HEK293 (cell line): ENCODE data around the gene HEPHL1.
A peak's percentile ranks its signal among the peaks of the same experiment; 100 is the strongest.

Source experiments
- GLI2 ChIP-seq: fragments of 450-650 bp; formaldehyde crosslinking; IDR thresholded peaks from 2 replicates; pipeline ENCODE4; 2017; ENCODE audit warnings: missing biosample characterization, missing genetic modification characterization, low read depth, borderline replicate concordance
- GLIS1 ChIP-seq: fragments of 450-650 bp; formaldehyde crosslinking; IDR thresholded peaks from 2 replicates; pipeline ENCODE4 v1.5.1; 2016; ENCODE audit warnings: missing biosample characterization, missing genetic modification characterization
- GLIS2 ChIP-seq: fragments of 450-650 bp; formaldehyde crosslinking; IDR thresholded peaks from 2 replicates; pipeline ENCODE4 v1.5.1; 2016; ENCODE audit warnings: missing biosample characterization, missing genetic modification characterization
- INSM2 ChIP-seq: fragments of 450-650 bp; formaldehyde crosslinking; IDR thresholded peaks from 2 replicates; pipeline ENCODE4 v1.5.1; 2016; ENCODE audit warnings: missing biosample characterization, missing genetic modification characterization
- KLF9 ChIP-seq: fragments of 450-650 bp; formaldehyde crosslinking; IDR thresholded peaks from 2 replicates; pipeline ENCODE4 v1.5.1; 2016; ENCODE audit warnings: missing biosample characterization, missing genetic modification characterization, low read depth
- PBX3 ChIP-seq: sonication (generic); formaldehyde crosslinking; IDR thresholded peaks from 2 replicates; pipeline ENCODE4 v1.8.1; 2022; ENCODE audit warnings: mild to moderate bottlenecking, moderate library complexity, missing genetic modification reagents
- PRDM1 ChIP-seq: fragments of 450-650 bp; formaldehyde crosslinking; IDR thresholded peaks from 2 replicates; pipeline ENCODE4; 2016; ENCODE audit warnings: missing biosample characterization, missing genetic modification characterization
- ZFP41 ChIP-seq: fragments of 450-650 bp; formaldehyde crosslinking; IDR thresholded peaks from 2 replicates; pipeline ENCODE4 v1.5.1; 2016; ENCODE audit warnings: missing biosample characterization, missing genetic modification characterization, borderline replicate concordance
- ZNF112 ChIP-seq: fragments of 450-650 bp; formaldehyde crosslinking; IDR thresholded peaks from 2 replicates; pipeline ENCODE4 v1.5.0; 2017; ENCODE audit warnings: missing biosample characterization, missing genetic modification characterization
- ZNF114 ChIP-seq: fragments of 450-650 bp; formaldehyde crosslinking; IDR thresholded peaks from 2 replicates; pipeline ENCODE4 v1.5.0; 2017; ENCODE audit warnings: missing biosample characterization, missing genetic modification characterization
- ZNF132 ChIP-seq: fragments of 450-650 bp; formaldehyde crosslinking; IDR thresholded peaks from 2 replicates; pipeline ENCODE4 v1.5.1; 2017; ENCODE audit warnings: missing biosample characterization, missing genetic modification characterization, borderline replicate concordance
- ZNF214 ChIP-seq: fragments of 450-650 bp; formaldehyde crosslinking; IDR thresholded peaks from 2 replicates; pipeline ENCODE4 v1.5.1; 2017; ENCODE audit warnings: missing biosample characterization, mild to moderate bottlenecking, missing genetic modification characterization, borderline replicate concordance
- ZNF23 ChIP-seq: fragments of 450-650 bp; formaldehyde crosslinking; IDR thresholded peaks from 2 replicates; pipeline ENCODE4 v1.5.1; 2016; ENCODE audit warnings: missing biosample characterization, missing genetic modification characterization, borderline replicate concordance
- ZNF292 ChIP-seq: fragments of 450-650 bp; formaldehyde crosslinking; IDR thresholded peaks from 2 replicates; pipeline ENCODE4 v1.5.1; 2016; ENCODE audit warnings: low read depth, missing biosample characterization, missing genetic modification characterization, borderline replicate concordance
- ZNF416 ChIP-seq: fragments of 450-650 bp; formaldehyde crosslinking; IDR thresholded peaks from 2 replicates; pipeline ENCODE4 v1.5.1; 2016; ENCODE audit warnings: missing biosample characterization, missing genetic modification characterization
- ZNF488 ChIP-seq: fragments of 450-650 bp; formaldehyde crosslinking; IDR thresholded peaks from 2 replicates; pipeline ENCODE4 v1.5.1; 2016; ENCODE audit warnings: missing biosample characterization, missing genetic modification characterization
- ZNF518A ChIP-seq: fragments of 450-650 bp; formaldehyde crosslinking; conservative IDR thresholded peaks from 2 replicates; pipeline ENCODE4 v1.5.1; 2016; ENCODE audit warnings: low read depth, missing biosample characterization, missing genetic modification characterization
- ZNF658 ChIP-seq: fragments of 450-650 bp; formaldehyde crosslinking; IDR thresholded peaks from 2 replicates; pipeline ENCODE4; 2016; ENCODE audit warnings: missing biosample characterization, missing genetic modification characterization
- ZNF707 ChIP-seq: fragments of 450-650 bp; formaldehyde crosslinking; IDR thresholded peaks from 2 replicates; pipeline ENCODE4 v1.5.1; 2016; ENCODE audit warnings: missing biosample characterization, missing genetic modification characterization
- ZNF76 ChIP-seq: fragments of 450-650 bp; formaldehyde crosslinking; IDR thresholded peaks from 2 replicates; pipeline ENCODE4; 2016; ENCODE audit warnings: low read depth, missing biosample characterization, missing genetic modification characterization, borderline replicate concordance
- ZNF791 ChIP-seq: fragments of 450-650 bp; formaldehyde crosslinking; IDR thresholded peaks from 2 replicates; pipeline ENCODE4 v1.5.1; 2016; ENCODE audit warnings: missing biosample characterization, missing genetic modification characterization
- ZNF830 ChIP-seq: fragments of 450-650 bp; IDR thresholded peaks from 2 replicates; pipeline ENCODE4 v1.5.0; 2018; ENCODE audit warnings: missing biosample characterization, missing genetic modification characterization, low read depth, mild to moderate bottlenecking, moderate library complexity
- ZNF837 ChIP-seq: fragments of 450-650 bp; formaldehyde crosslinking; IDR thresholded peaks from 2 replicates; pipeline ENCODE4 v1.5.1; 2016; ENCODE audit warnings: missing biosample characterization, missing genetic modification characterization
- ZSCAN16 ChIP-seq: fragments of 450-650 bp; formaldehyde crosslinking; IDR thresholded peaks from 2 replicates; pipeline ENCODE4 v1.5.1; 2016; ENCODE audit warnings: missing biosample characterization, missing genetic modification characterization
- TF ChIP-seq, protein P1 (sequence below): fragments of 450-650 bp; formaldehyde crosslinking; optimal IDR thresholded peaks from 2 replicates; pipeline ENCODE3; 2016; ENCODE audit warnings: missing biosample characterization, mild to moderate bottlenecking, missing genetic modification characterization
- TF ChIP-seq, protein P2 (sequence below): fragments of 450-650 bp; formaldehyde crosslinking; IDR thresholded peaks from 2 replicates; pipeline ENCODE4 v1.5.1; 2016; ENCODE audit warnings: missing biosample characterization, missing genetic modification characterization
- TF ChIP-seq, protein P3 (sequence below): fragments of 450-650 bp; formaldehyde crosslinking; IDR thresholded peaks from 2 replicates; pipeline ENCODE4 v1.5.1; 2016; ENCODE audit warnings: missing biosample characterization, missing genetic modification characterization

The HEPHL1 gene

DNA sequence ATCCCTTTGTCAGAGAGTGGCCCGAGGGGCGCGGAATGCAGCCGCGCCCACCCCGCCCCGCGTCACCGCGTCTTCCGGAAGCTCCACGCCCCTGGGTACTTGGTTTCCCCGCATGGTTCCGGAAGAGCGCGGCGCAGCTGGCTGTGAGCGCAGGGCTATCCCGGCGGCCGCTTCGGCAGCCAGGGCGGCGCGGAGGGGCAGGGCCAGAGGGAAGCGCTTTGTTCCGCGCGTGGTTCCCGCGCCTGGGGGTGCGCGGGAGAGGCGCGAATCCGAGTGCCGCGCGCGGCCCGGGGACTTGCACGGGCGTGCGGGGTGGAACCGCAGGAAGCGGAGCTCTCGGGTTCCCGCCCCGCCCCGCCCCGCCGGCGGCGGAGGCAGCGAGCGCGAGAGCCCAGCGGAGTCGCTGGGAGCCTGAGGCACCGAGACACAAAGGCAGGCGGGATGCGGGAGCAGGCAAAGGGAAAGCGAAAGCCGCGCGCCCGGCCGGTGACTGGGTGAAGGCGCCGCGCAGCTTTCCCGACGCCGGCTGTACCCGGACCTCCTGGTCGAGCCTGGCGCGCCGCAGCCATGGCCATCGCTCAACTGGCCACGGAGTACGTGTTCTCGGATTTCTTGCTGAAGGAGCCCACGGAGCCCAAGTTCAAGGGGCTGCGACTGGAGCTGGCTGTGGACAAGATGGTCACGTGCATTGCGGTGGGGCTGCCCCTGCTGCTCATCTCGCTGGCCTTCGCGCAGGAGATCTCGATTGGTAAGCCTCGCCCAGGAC is 107.8 kb downstream of the HEPHL1 start, which contains the start of gene PANX1 (continued):
- TF ChIP-seq, protein P1, sequence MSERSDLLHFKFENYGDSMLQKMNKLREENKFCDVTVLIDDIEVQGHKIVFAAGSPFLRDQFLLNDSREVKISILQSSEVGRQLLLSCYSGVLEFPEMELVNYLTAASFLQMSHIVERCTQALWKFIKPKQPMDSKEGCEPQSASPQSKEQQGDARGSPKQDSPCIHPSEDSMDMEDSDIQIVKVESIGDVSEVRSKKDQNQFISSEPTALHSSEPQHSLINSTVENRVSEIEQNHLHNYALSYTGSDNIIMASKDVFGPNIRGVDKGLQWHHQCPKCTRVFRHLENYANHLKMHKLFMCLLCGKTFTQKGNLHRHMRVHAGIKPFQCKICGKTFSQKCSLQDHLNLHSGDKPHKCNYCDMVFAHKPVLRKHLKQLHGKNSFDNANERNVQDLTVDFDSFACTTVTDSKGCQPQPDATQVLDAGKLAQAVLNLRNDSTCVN (tag by site-specific recombination) = peak; percentile 95
- TF ChIP-seq, protein P2, sequence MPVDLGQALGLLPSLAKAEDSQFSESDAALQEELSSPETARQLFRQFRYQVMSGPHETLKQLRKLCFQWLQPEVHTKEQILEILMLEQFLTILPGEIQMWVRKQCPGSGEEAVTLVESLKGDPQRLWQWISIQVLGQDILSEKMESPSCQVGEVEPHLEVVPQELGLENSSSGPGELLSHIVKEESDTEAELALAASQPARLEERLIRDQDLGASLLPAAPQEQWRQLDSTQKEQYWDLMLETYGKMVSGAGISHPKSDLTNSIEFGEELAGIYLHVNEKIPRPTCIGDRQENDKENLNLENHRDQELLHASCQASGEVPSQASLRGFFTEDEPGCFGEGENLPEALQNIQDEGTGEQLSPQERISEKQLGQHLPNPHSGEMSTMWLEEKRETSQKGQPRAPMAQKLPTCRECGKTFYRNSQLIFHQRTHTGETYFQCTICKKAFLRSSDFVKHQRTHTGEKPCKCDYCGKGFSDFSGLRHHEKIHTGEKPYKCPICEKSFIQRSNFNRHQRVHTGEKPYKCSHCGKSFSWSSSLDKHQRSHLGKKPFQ = no peak
- TF ChIP-seq ZNF214 (tag by site-specific recombination) (no peak), ZNF791 (tag by site-specific recombination) (no peak), PBX3 (CRISPR knock-in tag) (0 out of 2 replicates have a peak, but pooled peaks have one; percentile 58), ZFP41 (no peak), ZNF658 (tag by site-specific recombination) (no peak), GLIS2 (no peak), ZNF132 (tag by site-specific recombination) (no peak), PRDM1 (tag by site-specific recombination) (no peak), KLF9 (tag by site-specific recombination) (peak; percentile 92), ZNF837 (tag by site-specific recombination) (no peak), ZNF518A (tag by site-specific recombination) (no peak), ZNF23 (tag by site-specific recombination) (no peak), ZNF830 (no peak), INSM2 (tag by site-specific recombination) (no peak), ZSCAN16 (tag by site-specific recombination) (no peak), ZNF76 (tag by site-specific recombination) (peak; percentile 84), ZNF114 (no peak), ZNF416 (tag by site-specific recombination) (no peak), ZNF707 (tag by site-specific recombination) (no peak), ZNF292 (tag by site-specific recombination) (no peak), GLIS1 (tag by site-specific recombination) (0 out of 2 replicates have a peak, but pooled peaks have one; percentile 3), ZNF112 (tag by site-specific recombination) (no peak), GLI2 (tag by site-specific recombination) (no peak), ZNF488 (tag by site-specific recombination) (no peak)
- TF ChIP-seq, protein P3, sequence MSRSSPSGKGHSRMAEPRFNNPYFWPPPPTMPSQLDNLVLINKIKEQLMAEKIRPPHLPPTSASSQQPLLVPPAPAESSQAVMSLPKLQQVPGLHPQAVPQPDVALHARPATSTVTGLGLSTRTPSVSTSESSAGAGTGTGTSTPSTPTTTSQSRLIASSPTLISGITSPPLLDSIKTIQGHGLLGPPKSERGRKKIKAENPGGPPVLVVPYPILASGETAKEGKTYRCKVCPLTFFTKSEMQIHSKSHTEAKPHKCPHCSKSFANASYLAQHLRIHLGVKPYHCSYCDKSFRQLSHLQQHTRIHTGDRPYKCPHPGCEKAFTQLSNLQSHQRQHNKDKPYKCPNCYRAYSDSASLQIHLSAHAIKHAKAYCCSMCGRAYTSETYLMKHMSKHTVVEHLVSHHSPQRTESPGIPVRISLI = no peak
